ENCODE results near the gene PHYHD1.
"Not testable (repeated sequence)": the region's sequence is repeated elsewhere in the genome, so short reads cannot be mapped to it uniquely, and the experiment has no call there.

PHYHD1 gene

DNA sequence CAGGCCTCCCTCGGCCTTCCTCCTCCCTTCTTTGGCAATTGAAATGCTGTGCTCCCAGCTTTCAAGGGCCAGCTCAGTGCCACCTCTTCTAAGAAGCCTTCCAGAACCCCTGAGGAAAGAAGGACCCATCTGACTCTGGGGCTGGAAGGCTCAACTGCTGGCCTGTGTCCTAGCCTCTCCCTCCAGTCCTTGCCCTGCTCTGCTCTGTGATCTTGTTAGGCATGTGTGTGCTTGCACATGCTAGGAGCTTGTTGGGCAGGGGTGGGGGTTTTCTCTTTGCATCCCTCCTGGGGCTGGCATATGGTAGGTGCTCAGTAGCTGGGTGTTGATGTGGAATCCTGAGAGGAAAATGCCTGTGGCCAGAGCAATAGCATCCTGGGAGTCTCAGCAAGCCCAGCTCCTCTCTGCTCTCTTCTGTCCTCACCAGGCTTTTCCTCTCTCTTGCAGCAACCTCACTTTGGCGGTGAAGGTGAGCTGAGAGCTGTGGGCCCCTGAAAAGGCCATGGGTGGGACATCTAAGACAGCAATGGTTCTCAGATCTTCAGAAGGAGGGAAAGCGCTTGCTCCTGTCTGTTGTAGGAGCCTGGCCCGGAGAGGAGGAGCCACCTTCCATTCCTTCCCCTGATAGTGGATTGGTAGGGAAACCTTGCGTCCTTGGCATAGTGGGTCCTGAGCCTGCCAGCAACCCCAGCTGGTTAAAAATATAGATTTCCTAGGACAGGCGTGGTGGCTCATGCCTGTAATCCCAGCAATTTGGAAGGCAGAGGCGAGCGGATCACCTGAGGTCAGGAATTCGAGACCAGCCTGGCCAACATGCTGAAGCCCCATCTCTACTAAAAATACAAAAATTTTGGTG lies 16.8 kb downstream of the PHYHD1 start:
- Histone ChIP-seq H3K27ac (no peak overlapping the region), H3K4me3 (no peak overlapping the region)
- peak; percentile 33 for DNase-seq (ENCODE audit: low spot score)
- TF ChIP-seq, protein P1, sequence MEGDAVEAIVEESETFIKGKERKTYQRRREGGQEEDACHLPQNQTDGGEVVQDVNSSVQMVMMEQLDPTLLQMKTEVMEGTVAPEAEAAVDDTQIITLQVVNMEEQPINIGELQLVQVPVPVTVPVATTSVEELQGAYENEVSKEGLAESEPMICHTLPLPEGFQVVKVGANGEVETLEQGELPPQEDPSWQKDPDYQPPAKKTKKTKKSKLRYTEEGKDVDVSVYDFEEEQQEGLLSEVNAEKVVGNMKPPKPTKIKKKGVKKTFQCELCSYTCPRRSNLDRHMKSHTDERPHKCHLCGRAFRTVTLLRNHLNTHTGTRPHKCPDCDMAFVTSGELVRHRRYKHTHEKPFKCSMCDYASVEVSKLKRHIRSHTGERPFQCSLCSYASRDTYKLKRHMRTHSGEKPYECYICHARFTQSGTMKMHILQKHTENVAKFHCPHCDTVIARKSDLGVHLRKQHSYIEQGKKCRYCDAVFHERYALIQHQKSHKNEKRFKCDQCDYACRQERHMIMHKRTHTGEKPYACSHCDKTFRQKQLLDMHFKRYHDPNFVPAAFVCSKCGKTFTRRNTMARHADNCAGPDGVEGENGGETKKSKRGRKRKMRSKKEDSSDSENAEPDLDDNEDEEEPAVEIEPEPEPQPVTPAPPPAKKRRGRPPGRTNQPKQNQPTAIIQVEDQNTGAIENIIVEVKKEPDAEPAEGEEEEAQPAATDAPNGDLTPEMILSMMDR (IDR thresholded peaks at IDR 0.05), result no peak

DNA sequence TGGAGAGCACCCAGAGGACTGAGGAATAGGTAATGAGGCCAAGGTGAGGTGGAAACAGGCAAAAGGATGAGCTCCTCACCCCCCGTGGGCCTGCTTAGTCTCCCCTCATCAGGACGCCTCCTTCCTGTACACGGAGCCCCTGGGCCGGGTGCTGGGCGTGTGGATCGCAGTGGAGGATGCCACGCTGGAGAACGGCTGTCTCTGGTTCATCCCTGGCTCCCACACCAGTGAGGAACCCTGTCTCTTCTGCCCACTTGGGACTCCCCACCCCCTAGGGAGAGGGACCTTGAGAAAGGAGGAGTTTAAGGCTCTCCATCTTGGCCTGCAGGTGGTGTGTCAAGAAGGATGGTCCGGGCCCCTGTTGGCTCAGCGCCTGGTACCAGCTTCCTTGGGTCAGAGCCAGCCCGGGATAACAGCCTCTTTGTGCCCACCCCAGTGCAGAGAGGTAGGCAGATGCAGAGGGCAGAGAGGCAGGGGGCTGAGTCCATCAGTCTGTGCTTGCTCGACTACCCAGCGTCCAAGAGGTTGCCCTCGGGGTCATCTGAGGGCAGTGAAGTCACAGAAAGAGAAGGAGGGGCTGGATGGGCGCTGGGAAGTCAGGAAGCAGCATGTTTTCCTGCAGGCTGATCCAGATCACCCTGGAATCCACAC lies 19.6 kb downstream of the PHYHD1 start:
- peak overlapping the region in 1 of 2 donors; percentile 45 for H3K27ac ChIP-seq
- TF ChIP-seq, protein P1 (IDR thresholded peaks at IDR 0.05), result no peak
- peak; percentile 69 for DNase-seq (ENCODE audit: low spot score)
- no peak overlapping the region for H3K4me3 ChIP-seq

DNA sequence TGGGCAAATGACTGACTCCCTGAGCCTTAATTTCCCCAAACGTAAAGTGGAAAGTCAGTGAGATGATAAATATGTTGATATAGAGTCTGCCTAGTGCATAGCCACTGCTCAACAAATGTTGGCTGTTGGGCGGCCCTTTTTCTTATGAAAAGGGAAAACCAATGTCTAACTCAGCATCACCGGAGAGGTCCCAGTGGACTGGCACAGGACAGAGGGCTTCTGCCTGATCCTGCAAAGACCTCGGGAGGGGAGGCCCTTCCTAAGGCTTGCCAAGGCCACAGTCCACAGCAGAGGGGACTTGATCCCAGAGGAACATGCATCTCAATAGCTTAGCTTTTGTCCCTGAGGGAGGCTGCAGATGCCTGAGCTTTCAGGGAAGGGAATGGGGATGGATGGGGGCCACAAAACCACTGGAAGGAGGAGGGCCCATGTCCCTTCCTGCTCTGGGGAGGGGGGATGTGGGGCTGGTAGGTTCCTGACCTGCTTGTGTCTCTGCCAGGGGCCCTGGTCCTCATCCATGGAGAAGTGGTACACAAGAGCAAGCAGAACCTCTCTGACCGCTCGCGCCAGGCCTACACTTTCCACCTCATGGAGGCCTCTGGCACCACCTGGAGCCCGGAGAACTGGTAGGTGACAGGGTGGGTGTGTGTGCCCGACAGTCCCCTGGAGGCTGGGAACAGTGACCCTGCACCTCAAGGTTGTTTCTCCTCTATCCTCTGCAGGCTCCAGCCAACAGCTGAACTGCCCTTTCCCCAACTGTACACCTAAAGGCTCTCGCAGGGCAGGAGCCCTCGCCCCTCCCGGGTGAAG lies 20.4 kb downstream of the PHYHD1 start:
- TF ChIP-seq, protein P1 (IDR thresholded peaks at IDR 0.05), result no peak
- H3K27ac ChIP-seq, result peak overlapping the region in 1 of 2 donors; percentile 45
- peak; percentile 53 for DNase-seq (ENCODE audit: low spot score)

DNA sequence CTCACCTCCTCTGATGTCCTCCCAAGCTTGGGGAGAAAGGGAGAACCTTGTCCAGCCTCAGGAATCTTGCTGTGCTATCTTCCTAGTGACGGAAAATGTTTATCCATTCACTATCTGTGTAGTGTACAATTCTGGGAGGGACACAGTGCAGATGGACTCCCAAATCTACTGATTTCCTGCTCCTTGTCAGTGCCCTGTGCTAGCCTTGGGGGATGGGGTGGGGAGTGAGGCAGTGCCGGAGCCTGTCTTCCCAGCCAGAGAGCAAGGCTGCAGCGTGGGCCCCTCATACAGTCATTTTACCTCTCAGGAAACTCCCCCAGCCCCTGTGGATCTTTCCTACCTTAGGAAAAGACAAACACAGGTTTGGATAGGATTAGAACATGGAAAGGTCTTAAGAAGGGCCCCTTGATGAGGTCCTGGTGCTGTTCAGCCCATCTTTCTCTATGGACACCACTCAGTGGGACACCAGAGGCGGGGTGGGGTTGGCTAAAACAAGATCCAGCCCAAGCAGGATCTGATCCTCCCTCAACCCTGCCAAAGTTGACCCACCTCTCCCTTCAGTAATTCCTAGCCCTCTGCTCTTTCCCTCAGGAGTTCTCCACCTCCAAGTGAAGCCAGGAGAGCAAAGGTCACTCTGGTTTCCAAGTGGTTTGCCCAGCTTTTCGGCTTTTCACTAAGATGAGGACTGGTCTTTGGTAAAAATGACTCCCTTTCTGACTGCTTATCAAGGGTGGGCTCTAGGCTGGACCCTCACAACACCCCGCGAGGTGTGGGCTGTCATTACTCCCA lies 23.2 kb downstream of the PHYHD1 start:
- TF ChIP-seq, protein P1 (IDR thresholded peaks at IDR 0.05), result no peak
- no peak for DNase-seq (ENCODE audit: low spot score)
- H3K27ac ChIP-seq, result peak overlapping the region in 1 of 2 donors; percentile 54
- no peak overlapping the region for H3K4me3 ChIP-seq

More for the DNA sequence above, 20.4 kb downstream of the PHYHD1 start:
- H3K4me3 ChIP-seq, result no peak overlapping the region

DNA sequence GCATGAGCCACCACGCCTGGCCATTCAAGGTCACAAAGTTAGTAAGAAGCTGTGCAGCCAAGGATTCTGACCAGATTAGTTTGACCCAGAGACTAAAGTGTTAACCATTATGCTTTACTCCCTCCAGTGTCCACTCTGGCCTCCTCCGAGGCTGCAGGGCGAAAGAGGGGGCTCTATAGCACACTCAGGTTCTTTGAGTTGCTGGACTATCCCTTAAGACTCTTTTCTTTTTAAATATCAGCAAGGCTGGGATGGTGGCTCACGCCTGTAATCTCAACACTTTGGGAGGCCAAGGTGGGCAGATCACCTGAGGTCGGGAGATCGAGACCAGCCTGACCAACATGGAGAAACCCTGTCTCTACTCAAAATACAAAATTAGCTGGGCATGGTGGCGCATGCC lies 24.2 kb downstream of the PHYHD1 start:
- not testable (repeated sequence) for H3K27ac ChIP-seq; H3K4me3 ChIP-seq; DNase-seq (ENCODE audit: low spot score)

DNA sequence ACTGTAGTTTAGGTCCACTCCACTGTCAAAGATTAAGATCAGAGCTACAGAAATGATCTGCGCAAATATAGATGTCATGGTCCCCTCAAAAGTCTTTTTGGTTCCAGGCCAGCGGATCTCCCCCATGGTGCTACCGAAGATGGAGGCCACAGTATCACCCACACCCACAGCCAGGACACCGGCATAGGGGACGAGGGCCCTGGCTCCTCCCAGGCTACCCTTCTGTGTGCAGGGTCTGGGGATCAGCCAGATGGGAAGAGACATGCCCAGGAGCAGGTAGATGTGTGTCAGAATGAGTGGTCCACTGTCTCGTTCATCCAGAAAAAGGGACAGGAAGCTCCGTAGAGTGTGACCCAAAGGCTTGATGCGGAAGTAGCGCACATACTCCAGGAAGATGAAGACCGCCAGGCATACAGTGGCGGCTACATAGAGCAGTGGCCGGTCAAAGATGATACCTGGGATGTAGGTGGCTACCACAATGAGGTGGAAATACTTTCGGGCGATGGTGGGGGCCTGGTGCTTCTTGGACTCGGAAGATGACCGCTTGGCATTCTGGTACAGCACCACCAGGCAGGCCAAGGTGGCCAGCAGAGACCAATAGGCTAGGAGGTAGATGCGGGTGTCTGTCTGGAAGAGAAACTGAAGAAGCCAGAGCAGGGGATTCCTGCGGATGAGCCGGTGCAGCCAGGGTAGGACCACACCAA lies 25.2 kb downstream of the PHYHD1 start:
- H3K27ac ChIP-seq, result no peak overlapping the region
- DNase-seq (ENCODE audit: low spot score), result no peak
- TF ChIP-seq, protein P1 (IDR thresholded peaks at IDR 0.05), result no peak
- peak overlapping the region; percentile 94 for H3K4me3 ChIP-seq

Measured in coronary artery (tissue), 2 donors.